ENCODE measurements around the gene TMCC1. TPM values are rescaled to one million over a fixed set of nuclear protein-coding genes. Genes with fewer than 3 reads are reported as not detected.

TMCC1 gene
- total and polyA plus RNA-seq, 10 of the 15 experiments (the other 5 are each of a cell fraction or from before 2014, with no cell fraction given), result 2.3 to 21.1 (median 8.4) TPM

GRCh38 chr3:129822679-129823078 lies 70.8 kb downstream of the TMCC1 start:
- DNase-seq (ENCODE audit: low read depth, low spot score), result no peak
- ChIA-PET POLR2A (no interaction called here), CTCF (interaction anchor here (0.6 to 12.0 kb wide), 7 partner anchors 13 to 341 kb away, joined by 3 to 151 read pairs (median 8); no protein-coding TSS in a partner anchor), RAD21 (ENCODE audit: unreplicated experiment) (interaction anchor here (1.0 to 1.6 kb wide), 2 partner anchors 332 to 439 kb away, joined by 3 to 6 read pairs; no protein-coding TSS in a partner anchor), SMC1A (ENCODE audit: uncharacterized antibody, unreplicated experiment) (interaction anchor here (0.7 to 3.1 kb wide), 6 partner anchors 12 to 176 kb away, joined by 3 to 11 read pairs (median 4); no protein-coding TSS in a partner anchor)
- intact Hi-C loops (cut with micrococcal nuclease; ENCODE audit: unreplicated experiment) (no loop called here), in situ Hi-C loops (cut with MboI) (loop anchor here (5.0 kb wide), 1 partner anchor 170 kb away; no protein-coding TSS in a partner anchor)
- no peak for ATAC-seq
- peaks cover 20% of the 10 kb centered on the region; the same call in 1 of the 2 replicates for H3K4me1 ChIP-seq (ENCODE audit: control insufficient read depth, insufficient read depth, low read length)
- H3K9ac ChIP-seq (ENCODE audit: control insufficient read depth, insufficient read depth, low read length), result no peak overlapping the region
- H3K27ac ChIP-seq (ENCODE audit: control insufficient read depth, insufficient read depth), result no peak overlapping the region
- no peaks in the 10 kb centered on the region for H3K27me3 ChIP-seq (replicated peaks in 1 of 2; ENCODE audit: control insufficient read depth in 2 of 2, insufficient read depth in 2 of 2, low read length in 1 of 2)
- H3K4me3 ChIP-seq, result no peak overlapping the region
- no peak for TF ChIP-seq KDM1A (IDR thresholded peaks at IDR 0.05; ENCODE audit: borderline replicate concordance)
- TF ChIP-seq ZNF384 (IDR thresholded peaks at IDR 0.05; ENCODE audit: borderline replicate concordance, low read depth, low read length), result no peak
- no peak for TF ChIP-seq POLR2A (IDR thresholded peaks at IDR 0.05; ENCODE audit: low read depth, low read length)
- no peak for TF ChIP-seq SRF (IDR thresholded peaks at IDR 0.05; ENCODE audit: low read depth in 2 of 2, low read length in 2 of 2)
- TF ChIP-seq PBX3 (IDR thresholded peaks at IDR 0.05; ENCODE audit: insufficient replicate concordance, low read depth, low read length), result no peak
- TF ChIP-seq SIX5 (IDR thresholded peaks at IDR 0.05; ENCODE audit: low read depth, low read length, severe bottlenecking), result no peak
- TF ChIP-seq MEF2A (IDR thresholded peaks at IDR 0.05; ENCODE audit: insufficient read depth, low read depth, low read length), result no peak
- TF ChIP-seq YY1 (IDR thresholded peaks at IDR 0.05; ENCODE audit: low read depth, low read length), result no peak
- TF ChIP-seq IKZF1 (conservative IDR thresholded peaks at IDR 0.05), result no peak
- TF ChIP-seq RAD51 (IDR thresholded peaks at IDR 0.05), result no peak
- no peak for TF ChIP-seq WRNIP1 (IDR thresholded peaks at IDR 0.05; ENCODE audit: borderline replicate concordance, low read depth, low read length)
- TF ChIP-seq BCL3 (IDR thresholded peaks at IDR 0.05; ENCODE audit: borderline replicate concordance, insufficient read depth, low read depth, low read length, poor library complexity, severe bottlenecking), result no peak
- no peak for TF ChIP-seq RELA (IDR thresholded peaks at IDR 0.05; ENCODE audit: borderline replicate concordance, partially characterized antibody)
- TF ChIP-seq SMARCA5 (IDR thresholded peaks at IDR 0.05), result no peak
- TF ChIP-seq JUND (IDR thresholded peaks at IDR 0.05; ENCODE audit: low read depth, low read length), result no peak
- TF ChIP-seq EP300 (IDR thresholded peaks at IDR 0.05; ENCODE audit: borderline replicate concordance in 1 of 2, control insufficient read depth in 1 of 2, low read depth in 2 of 2, low read length in 2 of 2), result no peak
- TF ChIP-seq GATAD2B (conservative IDR thresholded peaks at IDR 0.05; ENCODE audit: low read depth), result no peak
- TF ChIP-seq MYC (IDR thresholded peaks at IDR 0.05; ENCODE audit: insufficient read depth, insufficient read length, insufficient replicate concordance, low read length, severe bottlenecking), result no peak
- H3K36me3 ChIP-seq (ENCODE audit: control insufficient read depth in 2 of 2, insufficient read depth in 2 of 2, low read length in 1 of 2), result no peaks in the 10 kb centered on the region
- H4K20me1 ChIP-seq (ENCODE audit: control insufficient read depth, insufficient read depth), result no peaks in the 10 kb centered on the region
- H3K4me2 ChIP-seq (ENCODE audit: control insufficient read depth, insufficient read depth), result no peak overlapping the region
- BruUV-seq (replicated peaks), result no TSS peak
- no peaks in the 10 kb centered on the region for H3K9me3 ChIP-seq (replicated peaks; ENCODE audit: control insufficient read depth, insufficient read depth, low read length)
- H2AFZ ChIP-seq (ENCODE audit: control insufficient read depth, low read depth, low read length), result no peak overlapping the region
- WGBS (ENCODE audit: insufficient coverage, insufficient replicate concordance, low lambda C conversion rate, missing lambda C conversion rate), result 89% methylated on average over 1 of the region's 1 CpG
- no peaks in the 10 kb centered on the region; the same call in 1 of the 2 replicates for H3K79me2 ChIP-seq (ENCODE audit: control insufficient read depth, insufficient read depth, low read length)
- no peak for FAIRE-seq

All from GM12878 (cell line).